ENCODE results near the gene MAD1L1.

Gene MAD1L1

GRCh38 chr7:2251841-2252771 lies 19.4 kb upstream of the MAD1L1 start:
- H3K4me3 ChIP-seq (ENCODE audit: low read depth, low read length): no peak overlapping the region
- H3K9me3 ChIP-seq (ENCODE audit: control insufficient read depth, insufficient read depth, low read depth, low read length): no peaks in the 10 kb centered on the region
- ChIA-PET CTCF (no interaction called here), POLR2A (no interaction called here)
- no peaks in the 10 kb centered on the region for H3K4me1 ChIP-seq (ENCODE audit: control insufficient read depth, insufficient read depth, low read length)
- H3K36me3 ChIP-seq (ENCODE audit: control insufficient read depth in 2 of 2, insufficient read depth in 1 of 2, low read length in 2 of 2): peaks cover 0 to 7% of the 10 kb centered on the region in 2 experiments; a peak in 2 of 3 replicates
- H3K27ac ChIP-seq (ENCODE audit: extremely low read depth, low read depth, low read length): no peak overlapping the region
- TF ChIP-seq ZNF549 (tag by site-specific recombination; IDR thresholded peaks at IDR 0.05) (no peak), ZNF843 (tag by site-specific recombination; IDR thresholded peaks at IDR 0.05) (no peak), ZNF2 (tag by site-specific recombination; IDR thresholded peaks at IDR 0.05) (no peak)

GRCh38 chr7:2251381-2251780 lies 18.6 kb upstream of the MAD1L1 start:
- no peak overlapping the region for H3K27ac ChIP-seq (ENCODE audit: extremely low read depth, low read depth, low read length)
- H3K36me3 ChIP-seq (ENCODE audit: control insufficient read depth in 2 of 2, insufficient read depth in 1 of 2, low read length in 2 of 2): peaks cover 0 to 7% of the 10 kb centered on the region in 2 experiments; a peak in 2 of 3 replicates
- H3K4me1 ChIP-seq (ENCODE audit: control insufficient read depth, insufficient read depth, low read length): no peaks in the 10 kb centered on the region
- POLR2A ChIA-PET: no interaction called here
- H3K9me3 ChIP-seq (ENCODE audit: control insufficient read depth, insufficient read depth, low read depth, low read length): no peaks in the 10 kb centered on the region
- TF ChIP-seq TCF7L2 (IDR thresholded peaks at IDR 0.05; ENCODE audit: borderline replicate concordance, low read depth, low read length): no peak
- TF ChIP-seq ZNF544 (tag by site-specific recombination; IDR thresholded peaks at IDR 0.05): no peak
- no peak for TF ChIP-seq ZNF223 (tag by site-specific recombination; IDR thresholded peaks at IDR 0.05)
- TF ChIP-seq ZNF280C (tag by site-specific recombination; IDR thresholded peaks at IDR 0.05): no peak
- TF ChIP-seq ZNF561 (tag by site-specific recombination; IDR thresholded peaks at IDR 0.05; ENCODE audit: borderline replicate concordance): no peak
- no peak for TF ChIP-seq ZNF664 (tag by site-specific recombination; IDR thresholded peaks at IDR 0.05)
- TF ChIP-seq ZNF747 (tag by site-specific recombination; IDR thresholded peaks at IDR 0.05): no peak
- TF ChIP-seq ZNF473 (tag by site-specific recombination; IDR thresholded peaks at IDR 0.05): no peak
- TF ChIP-seq EGR2 (tag by site-specific recombination; IDR thresholded peaks at IDR 0.05; ENCODE audit: low read depth): no peak
- TF ChIP-seq ZNF626 (tag by site-specific recombination; IDR thresholded peaks at IDR 0.05): no peak
- TF ChIP-seq ZNF837 (tag by site-specific recombination; IDR thresholded peaks at IDR 0.05): no peak
- TF ChIP-seq WT1 (tag by site-specific recombination; IDR thresholded peaks at IDR 0.05): no peak
- no peak for TF ChIP-seq ZBTB44 (tag by site-specific recombination; IDR thresholded peaks at IDR 0.05)
- TF ChIP-seq ZNF560 (tag by site-specific recombination; IDR thresholded peaks at IDR 0.05; ENCODE audit: borderline replicate concordance): no peak
- no peak for TF ChIP-seq ZNF341 (tag by site-specific recombination; IDR thresholded peaks at IDR 0.05; ENCODE audit: low read depth)
- no peak for TF ChIP-seq ZNF146 (tag by site-specific recombination; IDR thresholded peaks at IDR 0.05)
- TF ChIP-seq ZNF155 (tag by site-specific recombination; IDR thresholded peaks at IDR 0.05): no peak
- no peak for TF ChIP-seq ZNF26 (tag by site-specific recombination; IDR thresholded peaks at IDR 0.05)
- CTCF ChIA-PET: no interaction called here
- H3K4me3 ChIP-seq (ENCODE audit: low read depth, low read length): no peak overlapping the region

Data from HEK293 (cell line).